ENCODE results near the gene RAP1A.

- TF ChIP-seq CTCF (conservative IDR thresholded peaks at IDR 0.05) (no peak), EZH2 (IDR thresholded peaks at IDR 0.05; ENCODE audit: low read depth) (no peak)
These were observed 131.3 kb downstream of the RAP1A start for GRCh38 chr1:111750856-111751255.

Measured in PC-9 (cell line).